B cell (primary cell): ENCODE data around the gene GGTA1. TPM values are rescaled to one million over a fixed set of nuclear protein-coding genes. Genes with fewer than 3 reads are reported as not detected.
A peak's percentile ranks its signal among the peaks of the same experiment; 100 is the strongest.

Experiments
- ATAC-seq: fragments of 200-7000 bp; cut with Tn5 transposase; one replicate; pipeline ENCODE4 v1.10.0; 2021; ENCODE audit warnings: low read depth, mild to moderate bottlenecking, moderate number of reproducible peaks, moderate library complexity
- CTCF ChIA-PET: fragments of 350-600 bp; sonication (Branson Sonifier 250); formaldehyde crosslinking; loops from one replicate; lab custom pipeline; 2021; ENCODE audit warnings: antibody characterized with exemption, inconsistent platforms; lab: Charles Lee
- POLR2A ChIA-PET: fragments of 350-600 bp; sonication (Branson Sonifier 250); formaldehyde crosslinking; loops from one replicate; lab custom pipeline; 2021; ENCODE audit warnings: antibody characterized with exemption; lab: Charles Lee
- DNase-seq: peaks from one replicate; pipeline ENCODE4 v3.0.0; 2013
- H2AFZ ChIP-seq: 2 replicates; pipeline ENCODE4 v1.6.1; 2012; ENCODE audit warnings: mild to moderate bottlenecking, low read depth, low read length; ENCODE audit not compliant: insufficient read depth, poor library complexity, severe bottlenecking
- H3K27ac ChIP-seq, 2 donors: 1 replicate in 1 of 2; 2 replicates in 1 of 2; pipeline ENCODE4 v1.5.1; 2012 to 2013; ENCODE audit warnings: low read length in 2 of 2, mild to moderate bottlenecking in 2 of 2, moderate library complexity in 1 of 2
- H3K27me3 ChIP-seq, 4 experiments: fragments of 200-600 bp in 1 of 4; sonication (generic) in 1 of 4; replicated peaks in 1 of 4; 1 replicate in 2 of 4; 2 replicates in 2 of 4; pipeline versions ENCODE4 v1.6.1 to v1.7.0; 2013 to 2016; ENCODE audit warnings: low read length in 3 of 4, mild to moderate bottlenecking in 2 of 4, mixed read lengths in 1 of 4, moderate library complexity in 1 of 4; ENCODE audit not compliant: insufficient read depth in 4 of 4, control insufficient read depth in 3 of 4; ENCODE audit errors: control extremely low read depth in 1 of 4
- H3K36me3 ChIP-seq, 2 experiments: replicated peaks in 1 of 2; 1 replicate in 1 of 2; 2 replicates in 1 of 2; pipeline versions ENCODE4 v1.6.1 to v1.7.1; 2013; ENCODE audit warnings: low read length in 1 of 2; ENCODE audit not compliant: insufficient read depth in 2 of 2, control insufficient read depth in 1 of 2; ENCODE audit errors: control extremely low read depth in 1 of 2, extremely low read depth in 1 of 2
- H3K4me1 ChIP-seq, 2 donors: fragments of 200-600 bp in 1 of 2; sonication (generic) in 1 of 2; 1 replicate in 1 of 2; 2 replicates in 1 of 2; pipeline versions ENCODE4 v1.5.1 to v1.6.1; 2013 to 2017; ENCODE audit warnings: low read length in 2 of 2; ENCODE audit not compliant: control insufficient read depth in 2 of 2, insufficient read depth in 2 of 2
- H3K4me2 ChIP-seq: replicated peaks from 2 replicates; pipeline ENCODE3; 2012; ENCODE audit warnings: mild to moderate bottlenecking, low read depth, low read length; ENCODE audit not compliant: poor library complexity, severe bottlenecking
- H3K4me3 ChIP-seq, 5 experiments: fragments of 200-600 bp in 1 of 5; sonication (generic) in 1 of 5; 1 replicate in 3 of 5; 2 replicates in 2 of 5; pipeline versions ENCODE4 v1.5.1 to v1.7.0; 2011 to 2016; ENCODE audit warnings: low read length in 4 of 5, mild to moderate bottlenecking in 4 of 5, low read depth in 2 of 5, control low read depth in 1 of 5, moderate library complexity in 1 of 5; ENCODE audit not compliant: insufficient read depth in 1 of 5; ENCODE audit errors: control extremely low read depth in 1 of 5, extremely low read depth in 1 of 5
- H3K79me2 ChIP-seq: fragments of 200-600 bp; sonication (generic); one replicate; pipeline ENCODE4 v1.6.0; 2016; ENCODE audit warnings: low read length; ENCODE audit not compliant: control insufficient read depth, insufficient read depth
- H3K9ac ChIP-seq: fragments of 200-600 bp; sonication (generic); 2 replicates; pipeline ENCODE4 v1.6.1; 2017; ENCODE audit warnings: mild to moderate bottlenecking, low read length, moderate library complexity
- H3K9me3 ChIP-seq, 3 donors: one replicate each; pipeline versions ENCODE4 v1.6.1 to v1.7.1; 2013; ENCODE audit warnings: low read length in 2 of 3; ENCODE audit not compliant: control insufficient read depth in 2 of 3, insufficient read depth in 1 of 3; ENCODE audit errors: control extremely low read depth in 1 of 3
- H4K20me1 ChIP-seq: 2 replicates; pipeline ENCODE4 v1.6.0; 2012; ENCODE audit warnings: mild to moderate bottlenecking, low read length; ENCODE audit not compliant: insufficient read depth, control insufficient read depth, poor library complexity, severe bottlenecking
- H3K27ac Mint-ChIP-seq: one replicate; pipeline ENCODE4 v1.8.0; 2021; ENCODE audit warnings: mixed read lengths
- H3K27me3 Mint-ChIP-seq: one replicate; pipeline ENCODE4 v1.8.0; 2021; ENCODE audit warnings: mixed read lengths
- H3K4me1 Mint-ChIP-seq: one replicate; pipeline ENCODE4 v1.8.0; 2021; ENCODE audit warnings: mixed read lengths
- H3K4me3 Mint-ChIP-seq: one replicate; pipeline ENCODE4 v1.8.0; 2021; ENCODE audit warnings: mixed read lengths
- H3K9me3 Mint-ChIP-seq: one replicate; pipeline ENCODE4 v1.8.0; 2022; ENCODE audit warnings: mixed read lengths; ENCODE audit not compliant: insufficient read depth
- EZH2 ChIP-seq: IDR thresholded peaks from 2 replicates; pipeline ENCODE4 v1.6.1; 2012; ENCODE audit warnings: borderline replicate concordance, low read depth, mild to moderate bottlenecking, moderate library complexity, low read length; ENCODE audit not compliant: insufficient read depth, poor library complexity, severe bottlenecking
- WGBS: methylation state at CpG from one replicate; pipeline ENCODE4 v1.1.5; 2013; ENCODE audit warnings: missing lambda C conversion rate; ENCODE audit not compliant: insufficient coverage; 5-methylcytosine and 5-hydroxymethylcytosine counted together
- intact Hi-C: fragments of 100-400 bp; cut with micrococcal nuclease; formaldehyde crosslinking; loops from one replicate; pipeline ENCODE4 v1.10.0; 2022
- polyA plus RNA-seq: library from polyadenylated mRNA; depleted of rRNA; stranded (reverse); fragments of >200 nt; gene quantifications from 2 replicates; pipeline ENCODE4 v1.2.3, GENCODE V29; 2012
- total RNA-seq, 2 donors: library from RNA; stranded (reverse); fragments of 120-200 nt in 1 of 2; gene quantifications; 1 replicate in 1 of 2; 2 replicates in 1 of 2; pipeline versions ENCODE4 v1.2.3 to v1.2.4, GENCODE V29; 2013 to 2022
- TF ChIP-seq, protein P1 (sequence below): fragments of 200-600 bp; IDR thresholded peaks from one replicate; pipeline ENCODE4 v1.8.0; 2022; ENCODE audit warnings: antibody characterized with exemption, mild to moderate bottlenecking

GGTA1 gene
- total and polyA plus RNA-seq, 2 donors (not counting 1 experiment from before 2014, with no cell fraction given), result not detected

DNA sequence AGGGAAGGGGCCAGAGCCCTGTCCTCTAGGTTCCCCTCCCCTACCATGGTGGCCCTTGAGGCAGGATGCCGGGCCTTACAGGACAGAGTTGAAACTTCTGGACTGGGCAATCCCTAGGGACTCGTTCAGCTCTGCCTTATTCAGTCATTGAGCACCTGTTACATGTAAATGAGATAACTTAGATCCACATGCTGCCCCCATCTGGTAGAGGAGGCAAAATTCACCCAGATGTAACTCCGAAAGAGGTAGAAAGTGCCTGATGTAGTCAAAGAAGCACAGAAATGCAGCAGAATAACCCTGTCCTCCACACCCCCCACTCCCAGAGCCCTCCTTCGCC is 1.5 kb downstream of the GGTA1 start:
- peak overlapping the region; percentile 85 for H3K4me3 Mint-ChIP-seq
- H3K79me2 ChIP-seq, result no peaks in the 10 kb centered on the region
- no peak overlapping the region for H3K27ac Mint-ChIP-seq
- peaks cover 4% of the 10 kb centered on the region for H3K9me3 Mint-ChIP-seq
- peak overlapping the region; percentile 92 for H3K4me2 ChIP-seq
- peaks cover 45% of the 10 kb centered on the region for H3K4me1 Mint-ChIP-seq
- peaks cover 36 to 37% of the 10 kb centered on the region in 2 donors for H3K4me1 ChIP-seq
- peaks cover 0 to 4% (median 2%) of the 10 kb centered on the region in 3 donors for H3K9me3 ChIP-seq
- POLR2A ChIA-PET, result no interaction called here
- no peak for TF ChIP-seq EZH2
- TF ChIP-seq, protein P1, sequence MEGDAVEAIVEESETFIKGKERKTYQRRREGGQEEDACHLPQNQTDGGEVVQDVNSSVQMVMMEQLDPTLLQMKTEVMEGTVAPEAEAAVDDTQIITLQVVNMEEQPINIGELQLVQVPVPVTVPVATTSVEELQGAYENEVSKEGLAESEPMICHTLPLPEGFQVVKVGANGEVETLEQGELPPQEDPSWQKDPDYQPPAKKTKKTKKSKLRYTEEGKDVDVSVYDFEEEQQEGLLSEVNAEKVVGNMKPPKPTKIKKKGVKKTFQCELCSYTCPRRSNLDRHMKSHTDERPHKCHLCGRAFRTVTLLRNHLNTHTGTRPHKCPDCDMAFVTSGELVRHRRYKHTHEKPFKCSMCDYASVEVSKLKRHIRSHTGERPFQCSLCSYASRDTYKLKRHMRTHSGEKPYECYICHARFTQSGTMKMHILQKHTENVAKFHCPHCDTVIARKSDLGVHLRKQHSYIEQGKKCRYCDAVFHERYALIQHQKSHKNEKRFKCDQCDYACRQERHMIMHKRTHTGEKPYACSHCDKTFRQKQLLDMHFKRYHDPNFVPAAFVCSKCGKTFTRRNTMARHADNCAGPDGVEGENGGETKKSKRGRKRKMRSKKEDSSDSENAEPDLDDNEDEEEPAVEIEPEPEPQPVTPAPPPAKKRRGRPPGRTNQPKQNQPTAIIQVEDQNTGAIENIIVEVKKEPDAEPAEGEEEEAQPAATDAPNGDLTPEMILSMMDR, result peak; percentile 82
- H3K27ac ChIP-seq, result no peak overlapping the region
- CTCF ChIA-PET, result interaction anchor here (0.6 to 1.4 kb wide), 8 partner anchors 11 to 98 kb away, joined by 3 to 7 read pairs (median 4); no protein-coding TSS in a partner anchor
- peak; percentile 84 for ATAC-seq
- DNase-seq, result peak; percentile 86
- peak overlapping the region; percentile 29 to 58 (median 45) for H3K4me3 ChIP-seq
- H3K36me3 ChIP-seq, result no peaks in the 10 kb centered on the region
- H3K27me3 ChIP-seq, result peaks cover 0 to 33% (median 16%) of the 10 kb centered on the region in 4 experiments
- 13% methylated on average over 1 of the region's 4 CpGs for WGBS
- H3K27me3 Mint-ChIP-seq, result peaks cover 39% of the 10 kb centered on the region
- H2AFZ ChIP-seq, result peak overlapping the region; percentile 59
- peak overlapping the region; percentile 63 for H3K9ac ChIP-seq
- intact Hi-C loops, result loop anchor here (1.0 kb wide), 1 partner anchor 35 kb away; no protein-coding TSS in a partner anchor
- no peaks in the 10 kb centered on the region for H4K20me1 ChIP-seq

DNA sequence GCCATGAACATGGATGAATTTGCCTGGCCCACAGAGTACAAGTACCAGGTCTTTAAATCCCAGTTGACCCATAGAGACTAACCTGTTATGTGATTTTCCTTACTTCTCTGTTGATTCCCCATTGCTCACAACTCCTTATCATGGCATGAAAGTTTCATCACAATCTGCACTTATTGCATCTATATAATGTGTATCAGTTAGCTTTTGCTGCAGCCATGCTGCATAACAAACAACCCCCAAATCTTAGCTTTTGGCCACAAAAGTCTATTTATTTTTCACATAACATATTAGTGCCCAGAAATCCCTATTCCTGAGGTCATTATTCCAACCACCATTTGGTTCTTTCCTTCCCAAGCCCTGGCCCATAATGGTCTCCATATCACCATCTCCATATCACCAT is 3.7 kb downstream of the GGTA1 start:
- Histone ChIP-seq H3K9ac (no peak overlapping the region), H3K27me3 (peaks cover 0 to 31% (median 15%) of the 10 kb centered on the region in 4 experiments), H3K4me3 (no peak overlapping the region), H3K27ac (no peak overlapping the region), H4K20me1 (no peaks in the 10 kb centered on the region), H2AFZ (no peak overlapping the region), H3K36me3 (no peaks in the 10 kb centered on the region), H3K4me1 (peaks cover 39 to 41% of the 10 kb centered on the region in 2 donors), H3K9me3 (peaks cover 0 to 4% (median 2%) of the 10 kb centered on the region in 3 donors), H3K79me2 (no peaks in the 10 kb centered on the region), H3K4me2 (no peak overlapping the region)
- Mint-ChIP-seq H3K27ac (no peak overlapping the region), H3K4me1 (peaks cover 47% of the 10 kb centered on the region), H3K27me3 (peaks cover 29% of the 10 kb centered on the region), H3K9me3 (peaks cover 4% of the 10 kb centered on the region), H3K4me3 (no peak overlapping the region)
- CTCF ChIA-PET, result no interaction called here
- POLR2A ChIA-PET, result no interaction called here
- TF ChIP-seq EZH2, result no peak
- TF ChIP-seq, protein P1, result no peak
- DNase-seq, result no peak
- ATAC-seq, result no peak
- intact Hi-C loops, result no loop called here
